ENCODE results near the gene VSIG4.
"Not testable (repeated sequence)": the region's sequence is repeated elsewhere in the genome, so short reads cannot be mapped to it uniquely, and the experiment has no call there.

VSIG4 gene, protein sequence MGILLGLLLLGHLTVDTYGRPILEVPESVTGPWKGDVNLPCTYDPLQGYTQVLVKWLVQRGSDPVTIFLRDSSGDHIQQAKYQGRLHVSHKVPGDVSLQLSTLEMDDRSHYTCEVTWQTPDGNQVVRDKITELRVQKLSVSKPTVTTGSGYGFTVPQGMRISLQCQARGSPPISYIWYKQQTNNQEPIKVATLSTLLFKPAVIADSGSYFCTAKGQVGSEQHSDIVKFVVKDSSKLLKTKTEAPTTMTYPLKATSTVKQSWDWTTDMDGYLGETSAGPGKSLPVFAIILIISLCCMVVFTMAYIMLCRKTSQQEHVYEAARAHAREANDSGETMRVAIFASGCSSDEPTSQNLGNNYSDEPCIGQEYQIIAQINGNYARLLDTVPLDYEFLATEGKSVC

DNA sequence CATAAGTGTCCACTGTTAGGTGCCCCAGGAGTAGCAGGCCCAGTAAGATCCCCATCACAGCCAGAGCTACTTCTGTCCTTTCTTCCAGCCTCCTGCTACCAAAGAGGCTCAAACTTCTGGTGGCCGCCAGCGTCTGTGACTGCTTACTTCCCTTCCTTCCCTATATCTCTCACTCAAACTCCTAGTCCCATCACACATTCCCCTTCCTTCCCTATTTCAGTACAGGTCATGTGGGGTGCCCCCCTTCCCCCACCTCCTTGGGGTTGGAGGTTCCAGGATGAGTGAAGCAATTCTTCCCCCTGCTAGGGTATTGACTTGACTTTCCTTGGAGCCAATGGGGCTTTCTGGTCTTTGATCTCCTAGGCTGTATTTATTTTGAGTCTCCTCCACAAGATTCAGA, at the start of gene VSIG4:
Gene VSIG4, minus strand, starts transcription at position 137 of the 400 bp plus-strand sequence. Its CDS starts 82 bp downstream, at position 55.
- DNase-seq: no peak

DNA sequence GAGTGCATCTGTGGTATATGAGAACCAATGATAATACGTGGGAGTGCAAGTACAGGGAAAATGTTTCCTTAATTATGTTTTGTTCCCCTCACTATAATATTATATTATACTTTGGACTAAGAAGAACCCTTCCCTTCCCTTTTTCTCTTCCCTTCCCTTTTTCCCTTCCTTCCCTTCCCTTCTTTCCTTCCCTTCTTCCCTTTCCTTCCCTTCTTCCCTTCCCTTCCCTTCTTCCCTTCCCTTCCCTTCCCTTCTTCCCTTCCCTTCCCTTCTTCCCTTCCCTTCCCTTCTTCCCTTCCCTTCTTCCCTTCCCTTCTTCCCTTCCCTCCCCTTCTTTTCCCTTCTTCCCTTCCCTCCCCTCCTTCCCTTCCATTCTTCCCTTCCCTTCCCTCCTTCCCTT, 36.9 kb upstream of the VSIG4 start:
- DNase-seq: no peak

DNA sequence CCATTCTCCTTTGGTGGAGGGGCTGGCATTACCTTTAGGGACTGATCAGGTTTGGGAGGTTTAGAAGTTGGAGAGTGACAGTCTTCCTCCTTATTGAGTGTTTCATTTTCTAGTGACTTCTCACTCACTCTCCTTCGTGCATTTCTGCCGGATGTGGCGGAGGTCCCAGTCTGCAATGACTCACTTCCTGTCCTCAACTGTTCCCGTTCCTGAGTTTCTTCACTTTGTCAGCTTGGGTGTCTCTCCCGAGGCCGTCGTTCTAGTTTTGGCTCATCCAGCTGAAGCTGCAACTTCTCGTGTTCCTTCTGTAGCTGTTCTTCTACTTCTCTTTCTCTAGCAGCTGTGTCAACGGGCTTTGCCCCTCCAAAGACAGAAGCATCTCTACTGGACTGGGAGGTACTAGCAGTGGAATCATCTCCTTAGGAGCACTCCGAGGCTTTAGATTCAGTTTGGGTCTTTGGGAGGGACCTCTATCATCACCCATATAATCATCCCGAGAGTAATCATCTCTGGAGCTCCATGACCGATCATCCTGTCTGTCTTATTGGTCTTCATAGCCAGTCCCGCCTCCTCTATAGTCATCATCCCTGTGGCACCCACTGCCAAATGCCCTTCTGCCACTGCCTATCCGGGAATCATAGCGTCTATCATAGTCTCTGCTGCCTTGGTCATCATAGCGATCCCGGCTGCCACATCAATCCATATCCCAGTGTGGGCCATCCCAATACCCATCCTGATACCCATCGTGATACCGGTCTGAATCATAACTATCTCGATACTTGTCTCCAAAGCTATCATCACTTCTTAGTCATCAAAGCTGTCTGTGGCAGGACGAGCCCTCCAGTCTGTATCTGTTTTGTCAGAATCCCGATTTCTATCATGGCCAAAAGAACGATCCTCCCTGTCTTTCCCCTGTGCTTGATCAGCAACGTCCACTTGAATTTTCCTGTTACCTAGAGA, 35.3 kb upstream of the VSIG4 start:
- DNase-seq: no peak

DNA sequence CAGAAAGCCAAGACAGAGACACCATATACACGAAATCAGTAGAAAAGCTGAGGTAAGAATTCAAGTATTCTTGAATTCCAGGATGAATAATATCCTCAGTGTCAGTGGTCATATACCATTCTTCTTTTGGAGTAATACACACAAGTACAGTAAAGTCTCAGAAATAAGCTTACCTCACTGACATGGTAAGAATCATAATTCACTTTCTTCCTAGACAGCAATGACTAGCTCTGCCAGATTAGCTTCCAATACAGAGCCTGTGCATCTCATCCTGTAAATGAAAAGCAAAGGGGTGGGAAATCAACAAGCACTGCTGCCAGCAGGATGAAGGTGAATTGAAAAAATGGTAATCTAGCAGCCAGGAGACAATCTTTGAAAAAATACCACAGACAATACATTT, 31.2 kb upstream of the VSIG4 start:
- DNase-seq: no peak

DNA sequence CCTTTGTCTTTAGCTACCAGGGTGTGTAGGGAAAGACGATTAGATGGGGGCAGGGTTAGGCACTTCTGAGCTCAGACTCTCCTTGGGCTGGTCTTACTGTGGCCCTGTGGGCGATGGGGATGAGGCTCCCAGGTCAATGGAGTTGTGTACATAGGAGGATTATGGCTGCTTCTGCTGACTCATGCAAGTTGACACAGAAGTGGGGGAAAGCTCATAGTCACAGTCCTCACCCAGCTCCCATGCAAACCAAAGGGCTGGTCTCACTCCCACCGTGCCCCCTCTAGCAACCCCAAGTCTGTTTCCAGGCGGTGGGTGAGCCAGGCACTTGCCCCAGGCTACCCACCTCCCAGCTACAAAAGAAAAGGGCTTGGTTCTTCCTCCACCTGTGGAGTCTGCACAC, 24.4 kb upstream of the VSIG4 start:
- no peak for DNase-seq

DNA sequence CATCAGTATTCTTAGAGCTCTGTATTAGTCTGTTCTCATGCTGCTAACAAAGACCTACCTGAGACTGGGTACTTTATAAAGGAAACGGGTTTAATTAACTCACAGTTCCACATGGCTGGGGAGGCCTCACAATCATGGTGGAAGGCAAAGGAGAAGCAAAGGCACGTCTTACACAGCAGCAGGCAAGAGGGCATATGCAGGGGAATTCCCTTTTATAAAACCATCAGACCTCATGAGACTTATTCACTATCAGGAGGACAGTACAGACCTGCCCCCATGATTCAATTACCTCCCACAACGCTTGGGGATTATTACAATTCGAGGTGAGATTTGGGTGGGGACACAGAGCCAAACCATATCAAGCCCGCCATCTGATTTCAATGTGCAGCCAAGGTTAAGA, 17.1 kb upstream of the VSIG4 start:
- DNase-seq: not testable (repeated sequence)

DNA sequence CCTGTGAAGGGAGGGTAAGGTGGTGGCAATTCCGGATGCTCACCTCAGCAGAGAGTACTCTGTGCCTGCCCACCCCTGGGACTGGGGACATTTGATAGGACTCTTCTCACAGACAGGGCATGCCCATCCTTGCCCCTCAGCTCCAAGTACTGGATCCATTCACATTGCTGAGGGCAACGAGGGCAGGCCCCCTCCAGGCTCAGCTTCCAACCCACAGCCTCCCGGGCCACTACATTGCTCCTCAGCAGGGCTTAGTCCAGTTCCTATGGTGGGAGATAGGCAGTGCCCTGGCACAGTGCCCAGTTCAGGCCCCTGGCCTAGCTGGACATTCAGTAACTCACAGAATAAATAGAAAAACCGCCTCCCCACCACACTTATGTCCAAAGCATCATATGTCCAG, 15.1 kb upstream of the VSIG4 start:
- DNase-seq: no peak

DNA sequence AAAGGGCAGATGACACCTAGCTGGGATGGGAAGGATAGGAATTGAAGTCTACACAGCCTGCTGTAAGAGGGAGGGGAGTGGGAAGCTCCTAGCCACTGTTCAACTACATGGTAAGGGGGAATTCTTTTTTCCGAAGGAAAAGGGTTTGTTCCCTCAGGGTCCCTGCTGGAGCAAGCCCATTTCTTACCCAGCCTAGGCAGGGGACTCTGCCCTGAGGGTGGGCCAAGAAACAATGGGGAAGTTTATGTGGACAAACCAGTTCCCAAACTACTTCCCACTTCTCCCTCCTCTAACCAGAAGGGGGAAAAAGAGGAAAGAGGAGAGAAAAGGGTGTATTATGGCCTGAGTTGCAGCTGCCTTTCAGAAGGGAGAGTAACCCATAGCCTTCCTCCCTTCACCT, 13.5 kb upstream of the VSIG4 start:
- DNase-seq: no peak

DNA sequence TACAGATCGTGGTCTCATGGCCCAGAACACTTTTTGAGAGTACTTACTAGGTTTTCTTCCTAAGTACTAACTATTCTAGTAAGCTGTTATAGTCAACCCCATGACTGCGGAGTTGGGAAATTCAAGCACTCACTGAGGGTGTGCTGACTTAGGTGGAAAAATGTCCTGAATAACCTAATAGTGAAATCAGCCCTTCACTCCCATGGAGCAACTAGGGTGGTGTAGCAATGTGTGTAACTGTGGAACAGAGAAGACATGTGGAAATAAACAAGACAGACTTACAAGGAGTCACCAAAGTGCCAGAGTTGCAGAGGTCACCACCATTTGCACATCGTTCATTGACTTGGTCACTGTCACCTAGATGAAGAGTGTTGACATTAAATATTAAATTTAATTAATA, 12.1 kb upstream of the VSIG4 start:
- DNase-seq: no peak

DNA sequence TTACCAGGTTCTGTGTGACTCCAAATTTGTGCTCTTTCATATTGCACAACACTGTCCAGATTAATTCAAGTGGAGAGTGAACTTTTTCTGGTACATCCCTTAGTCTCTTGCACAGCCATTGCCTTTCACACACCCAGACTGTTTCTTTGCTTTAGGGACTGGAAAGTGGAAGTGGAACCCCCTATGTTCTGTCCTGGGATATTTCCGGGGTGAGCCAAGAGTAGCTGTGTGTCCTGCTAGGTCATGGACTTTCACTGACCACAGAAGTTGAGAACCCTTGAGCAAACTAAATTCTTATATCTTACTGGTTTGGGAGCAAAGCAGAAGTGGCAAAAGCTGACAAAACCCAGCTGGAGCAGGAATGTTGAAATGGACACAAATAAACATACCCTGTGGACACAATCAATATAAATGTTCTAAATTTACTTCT, 10.3 kb upstream of the VSIG4 start:
- no peak for DNase-seq

DNA sequence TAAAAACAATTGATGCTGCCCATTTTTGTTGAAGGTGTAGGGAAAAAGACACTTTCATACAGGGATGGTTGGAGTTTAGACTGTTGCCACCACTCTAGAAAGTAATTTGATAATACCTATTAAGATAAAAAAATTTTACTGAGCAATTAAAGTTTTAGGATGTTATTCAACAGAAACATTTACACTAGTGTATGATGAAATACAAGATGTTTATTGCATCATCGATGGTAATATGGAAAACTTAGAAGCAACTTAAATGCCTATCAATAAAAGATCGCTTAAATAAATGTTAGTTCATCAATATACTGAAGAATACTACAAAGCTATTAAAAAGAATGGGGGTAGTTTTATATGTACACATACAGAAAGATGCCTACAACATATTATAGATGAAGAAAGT, 9.2 kb upstream of the VSIG4 start:
- DNase-seq: no peak

DNA sequence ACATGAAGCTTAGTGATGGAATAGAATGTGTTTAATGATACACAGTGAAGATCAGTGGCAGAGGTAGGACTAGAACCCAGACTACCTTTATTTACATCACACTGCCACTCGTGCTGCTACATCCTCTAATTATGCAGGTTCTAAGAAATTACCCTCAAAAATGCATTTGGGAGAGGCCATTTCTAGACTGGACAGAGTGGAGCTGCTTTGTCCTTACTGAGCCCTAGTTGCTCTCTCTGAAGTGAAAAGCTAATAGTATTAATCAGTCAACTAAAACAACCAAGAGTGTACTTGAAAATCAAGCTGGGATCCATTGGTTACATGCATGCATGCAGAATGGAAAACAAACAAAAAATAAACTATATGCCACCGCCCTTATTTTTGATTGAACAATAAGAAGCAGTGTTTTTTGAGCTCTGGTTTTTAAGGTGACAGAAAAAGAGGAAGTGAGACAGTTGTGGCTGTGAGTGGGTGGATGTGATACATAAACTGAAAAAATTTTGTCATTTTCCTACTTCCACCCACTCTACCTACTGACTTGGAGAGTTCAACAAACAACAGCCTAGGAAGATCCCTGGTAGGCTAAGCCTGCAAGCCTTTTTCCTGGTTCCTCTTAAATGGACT, 6.8 kb upstream of the VSIG4 start:
- no peak for DNase-seq

DNA sequence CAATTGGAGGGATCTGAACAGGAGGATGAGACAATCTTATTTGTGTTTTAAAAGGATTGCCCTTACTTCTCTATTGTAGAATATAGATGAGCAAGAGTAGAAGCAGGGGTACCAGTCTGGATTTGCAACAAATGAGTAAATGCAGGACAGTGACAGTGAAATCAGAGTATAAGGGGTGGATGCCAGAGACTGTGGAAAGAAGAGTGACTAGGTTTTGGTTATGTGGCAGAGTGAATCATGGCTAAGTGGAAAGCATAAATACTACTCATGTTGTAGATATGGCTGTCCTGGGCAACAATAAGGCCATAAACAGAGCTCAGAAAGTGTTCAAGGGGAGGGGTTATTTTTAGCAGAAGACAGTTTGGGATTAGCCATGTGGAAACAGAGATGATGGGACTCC, 6.0 kb upstream of the VSIG4 start:
- no peak for DNase-seq

DNA sequence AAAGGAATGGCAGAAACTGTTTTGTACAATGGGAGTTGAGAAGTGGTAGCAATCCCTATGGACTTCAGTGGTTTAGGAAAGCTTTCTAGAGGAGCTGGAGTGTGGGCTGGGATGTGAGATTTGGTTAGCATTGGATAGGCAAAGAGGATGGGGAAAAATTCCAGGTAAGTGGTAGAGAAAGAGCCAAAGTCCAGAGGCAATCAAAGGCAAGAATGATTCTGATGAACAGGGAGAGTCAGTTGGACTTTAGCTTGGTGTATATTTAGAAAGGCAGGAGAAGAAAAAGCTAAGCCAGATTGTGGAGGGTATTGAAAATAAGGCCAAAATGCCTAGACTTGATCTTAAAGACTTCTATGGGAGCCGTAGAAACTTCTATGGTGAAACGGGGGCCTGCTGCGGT, 3.7 kb upstream of the VSIG4 start:
- DNase-seq: no peak

DNA sequence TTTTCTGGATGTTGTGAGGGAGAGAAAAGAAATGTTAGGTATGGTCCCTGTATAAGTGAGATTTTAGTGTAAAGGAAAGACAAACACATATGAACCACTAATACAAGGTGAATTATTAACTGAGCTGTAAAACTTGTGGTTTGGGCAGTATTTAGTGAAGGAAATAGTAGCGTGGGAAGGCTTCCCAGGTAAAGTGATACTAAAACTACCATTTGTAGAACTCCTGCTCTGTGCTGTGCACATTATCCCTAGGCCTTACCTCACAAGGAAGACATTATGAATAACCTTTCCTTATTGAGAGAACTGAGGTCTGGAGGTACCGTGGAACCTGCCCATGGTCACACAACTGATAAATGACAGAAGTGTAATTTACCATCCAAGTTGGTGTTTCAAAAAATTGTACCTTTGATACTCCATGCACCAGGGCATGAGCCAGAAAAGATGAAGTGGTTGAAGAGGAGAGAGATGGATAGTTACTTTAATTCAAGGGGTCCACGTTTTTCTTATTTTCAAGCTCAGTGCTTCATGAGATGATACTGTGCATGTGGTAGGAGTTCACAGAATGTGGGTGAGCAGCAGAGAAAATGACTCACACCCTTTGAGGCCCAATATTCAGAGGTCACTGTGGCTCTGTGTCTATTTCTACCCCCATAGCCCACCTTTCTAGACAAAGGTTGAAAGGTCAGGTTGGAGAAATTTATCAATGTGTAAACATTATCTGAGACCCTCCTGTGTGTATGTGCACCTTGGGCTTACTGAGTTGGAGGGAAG, 2.6 kb upstream of the VSIG4 start:
- no peak for DNase-seq

DNA sequence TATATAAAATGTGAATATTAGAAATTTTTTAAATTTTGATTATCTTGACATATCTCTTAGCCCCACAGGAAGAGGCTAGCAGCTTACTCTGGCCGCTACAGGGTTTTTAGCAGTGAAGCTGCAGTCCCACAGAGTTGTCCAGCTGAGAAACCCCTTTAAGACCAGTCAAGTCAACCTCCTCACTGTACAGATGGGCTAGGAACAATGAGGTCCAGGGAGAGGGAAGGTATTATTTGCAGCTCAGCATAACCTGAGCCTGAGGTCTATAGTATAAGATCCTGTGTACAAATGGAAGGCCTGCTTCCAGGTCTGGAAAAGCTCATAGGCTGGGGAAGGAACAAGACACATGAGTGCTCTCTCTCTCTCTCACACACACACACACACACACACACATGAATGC, 1.8 kb downstream of the VSIG4 start:
- no peak for DNase-seq

DNA sequence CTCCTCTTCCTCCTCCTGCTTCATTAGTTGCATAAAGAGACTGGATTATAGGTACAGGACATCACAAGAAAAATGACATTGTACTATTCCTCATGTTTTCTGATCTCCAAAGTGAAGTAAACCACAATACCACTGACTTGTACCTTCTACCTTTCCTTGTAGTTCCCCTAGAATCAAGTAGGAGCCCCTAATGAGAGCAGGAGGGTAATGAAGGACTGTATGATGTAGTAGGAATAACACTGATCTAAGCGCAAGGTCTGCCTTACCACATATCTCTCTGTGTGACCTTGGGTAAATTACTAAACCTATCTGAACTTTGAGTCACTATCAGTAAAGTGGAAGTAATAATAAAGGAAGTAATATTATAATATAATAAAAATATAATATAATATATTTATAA, 3.6 kb downstream of the VSIG4 start:
- DNase-seq: no peak

DNA sequence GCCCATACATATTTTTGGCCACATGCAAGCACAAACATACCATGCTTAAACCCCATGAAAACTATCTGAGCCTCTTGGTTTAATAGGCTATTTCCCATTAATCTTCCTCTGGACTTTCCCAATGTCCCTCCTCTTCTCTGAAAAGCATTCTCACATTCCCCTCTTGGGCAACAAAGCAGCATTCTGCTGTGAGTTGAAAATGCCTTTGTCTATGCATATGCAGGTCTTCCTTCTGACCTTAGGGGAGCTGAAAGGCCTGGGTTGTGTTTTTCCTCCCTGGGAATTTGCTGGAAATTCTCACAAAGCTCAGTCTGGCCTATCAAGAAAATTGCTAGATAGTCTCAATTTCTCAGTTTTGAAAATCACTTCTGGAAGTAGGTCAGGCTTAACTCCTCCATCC, 4.2 kb downstream of the VSIG4 start:
- DNase-seq: no peak

DNA sequence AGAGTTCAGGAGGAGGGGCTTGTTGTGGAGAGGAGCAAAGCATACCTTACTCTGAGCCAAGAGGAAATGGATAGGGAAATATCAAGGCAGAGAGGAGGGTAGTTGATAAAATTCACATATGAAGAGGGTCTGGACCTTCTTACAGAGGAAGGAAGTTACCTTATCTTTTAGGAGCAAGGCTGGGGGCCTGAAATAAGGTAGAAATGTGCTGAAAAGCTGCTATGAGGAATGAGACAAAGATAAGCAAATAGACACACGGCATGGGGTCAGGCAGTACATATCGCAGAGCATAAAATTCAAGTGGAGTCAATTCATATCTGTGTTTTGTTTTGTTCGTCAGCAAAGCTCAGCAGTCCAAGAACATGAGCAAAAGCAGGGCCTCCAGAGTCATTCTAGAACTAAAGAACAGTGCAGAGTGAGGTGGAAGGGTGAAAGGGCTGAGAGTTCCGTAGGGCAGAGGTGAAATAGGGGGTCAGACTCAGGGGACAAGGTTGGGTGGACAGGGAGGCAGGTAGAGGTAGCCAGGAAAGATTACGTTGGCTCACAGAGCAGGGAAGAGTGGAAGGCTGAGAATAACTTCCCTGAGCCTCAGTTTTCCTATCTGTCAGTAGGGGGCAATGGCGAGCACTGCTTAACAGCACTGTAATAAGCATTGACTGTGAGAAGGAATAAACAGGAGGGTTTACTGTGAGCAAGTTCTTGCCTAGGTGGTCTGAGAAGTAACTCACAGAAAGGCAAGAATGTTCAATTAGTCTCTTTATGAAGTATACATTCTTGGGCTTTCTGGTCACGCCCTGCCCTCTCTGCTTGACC, 9.2 kb downstream of the VSIG4 start:
- no peak for DNase-seq

DNA sequence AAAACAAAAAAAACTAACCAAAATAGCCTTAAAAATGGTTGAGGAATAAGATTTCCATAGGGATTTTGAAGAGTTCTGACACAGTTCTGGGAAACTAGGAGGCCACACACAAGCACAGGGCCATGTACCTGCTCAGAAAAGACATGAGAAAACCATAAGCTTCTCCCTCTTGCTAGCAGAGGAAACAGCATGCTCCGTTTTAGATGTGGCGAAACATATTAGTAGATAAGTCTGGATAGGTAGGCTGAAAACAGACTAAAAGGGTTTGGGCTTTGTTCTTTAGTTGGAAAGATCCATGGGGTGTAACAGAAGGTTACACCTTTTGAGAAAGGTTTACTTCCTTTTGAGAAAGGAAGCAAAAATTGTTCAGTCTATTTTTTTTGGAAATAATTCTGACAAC, 10.9 kb downstream of the VSIG4 start:
- DNase-seq: no peak

DNA sequence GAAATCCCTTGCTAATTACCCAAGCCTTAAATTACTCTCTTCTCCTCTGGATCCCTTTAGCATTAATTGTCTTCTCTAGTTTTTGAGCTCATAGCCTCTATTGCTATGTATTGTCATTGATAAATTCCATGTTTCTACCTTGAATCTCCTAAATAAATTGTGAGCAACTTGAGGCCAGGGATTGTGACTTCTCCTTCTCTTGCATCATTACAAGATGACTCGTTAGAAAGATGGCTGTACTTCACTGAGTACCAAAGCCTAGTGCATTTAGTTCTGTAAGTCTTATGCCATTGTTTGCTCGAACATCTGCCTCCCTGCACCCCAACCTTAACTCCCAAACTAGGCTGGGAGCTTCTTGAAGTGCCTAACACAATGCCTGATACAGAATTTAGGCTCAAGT, 15.3 kb downstream of the VSIG4 start:
- no peak for DNase-seq

DNA sequence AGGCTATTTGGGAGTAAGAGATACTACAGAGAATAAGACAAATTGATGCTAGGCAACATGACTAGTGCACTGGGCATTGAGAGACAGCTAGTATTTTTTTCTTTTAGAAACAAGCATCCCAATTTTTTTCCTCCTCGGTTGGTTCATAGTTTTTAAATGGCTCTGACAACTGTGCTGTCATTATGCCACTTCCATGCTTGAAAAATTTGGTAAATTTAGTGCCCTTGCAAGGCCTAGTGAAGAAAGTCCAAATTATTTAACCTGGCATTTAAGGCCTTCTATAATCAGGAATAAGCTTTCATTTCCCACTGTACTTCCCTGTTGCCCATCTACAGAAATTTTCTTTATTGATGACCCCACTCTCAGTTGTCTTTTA, 15.8 kb downstream of the VSIG4 start:
- no peak for DNase-seq
